ENCODE data around the gene ZNF548.

ZNF548 gene

DNA sequence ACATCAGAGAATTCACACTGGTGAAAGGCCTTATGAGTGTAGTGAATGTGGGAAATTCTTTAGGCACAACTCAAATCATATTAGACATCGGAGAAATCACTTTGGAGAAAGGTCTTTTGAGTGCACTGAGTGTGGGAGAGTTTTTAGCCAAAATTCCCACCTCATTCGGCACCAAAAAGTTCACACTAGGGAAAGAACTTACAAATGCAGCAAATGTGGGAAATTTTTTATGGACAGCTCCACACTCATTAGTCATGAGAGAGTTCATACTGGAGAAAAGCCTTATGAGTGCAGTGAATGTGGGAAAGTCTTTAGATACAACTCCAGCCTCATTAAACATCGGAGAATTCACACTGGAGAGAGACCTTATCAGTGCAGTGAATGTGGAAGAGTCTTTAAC, 31.4 kb downstream of the ZNF548 start:
- H3K4me3 ChIP-seq (ENCODE audit: low read length) = no peak overlapping the region
- no peak for TF ChIP-seq CTCF (IDR thresholded peaks at IDR 0.05; ENCODE audit: insufficient read depth, low read depth, low read length, missing control alignments)

GRCh38 chr19:57434386-57435061, 44.9 kb downstream of the ZNF548 start:
- TF ChIP-seq CTCF (IDR thresholded peaks at IDR 0.05; ENCODE audit: insufficient read depth, low read depth, low read length, missing control alignments) = no peak

More for the DNA sequence above, 31.4 kb downstream of the ZNF548 start:
- no peak for DNase-seq (ENCODE audit: low read depth)

GRCh38 chr19:57435062-57435978, 45.7 kb downstream of the ZNF548 start, which contains the start of gene ZNF749:
Gene ZNF749 (plus strand): TSS chr19:57435325. CDS start chr19:57435579, 254 bp downstream.
- peak; percentile 1 for TF ChIP-seq CTCF (IDR thresholded peaks at IDR 0.05; ENCODE audit: insufficient read depth, low read depth, low read length, missing control alignments)
- peak; percentile 99 for DNase-seq (ENCODE audit: low read depth)
- peak within 1 kb of the TSS; percentile 62 for H3K4me3 ChIP-seq (ENCODE audit: low read length)

More at GRCh38 chr19:57434386-57435061, 44.9 kb downstream of the ZNF548 start:
- DNase-seq (ENCODE audit: low read depth) = peak; percentile 21
- peak overlapping the region; percentile 62 for H3K4me3 ChIP-seq (ENCODE audit: low read length)

DNA sequence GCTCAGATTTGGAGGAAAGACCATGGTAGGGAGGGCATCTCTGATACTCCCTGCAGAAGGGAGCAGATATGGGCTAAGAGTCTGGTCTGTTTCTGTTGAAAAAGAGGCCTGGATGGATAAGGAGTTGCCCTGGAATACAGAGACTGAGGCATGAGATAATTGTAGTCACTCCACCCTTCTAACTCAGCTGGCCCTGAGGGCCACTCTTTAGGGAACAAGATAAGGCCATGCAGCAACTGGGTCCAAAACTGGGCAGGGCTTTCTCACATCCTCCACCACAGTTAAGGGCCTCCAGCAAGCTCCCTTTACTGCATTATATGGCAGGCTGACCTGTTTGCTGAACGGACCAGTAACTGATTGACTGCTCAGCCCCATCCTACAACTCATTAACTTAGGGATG, 46.8 kb downstream of the ZNF548 start:
- TF ChIP-seq CTCF (IDR thresholded peaks at IDR 0.05; ENCODE audit: insufficient read depth, low read depth, low read length, missing control alignments) = no peak
- no peak for DNase-seq (ENCODE audit: low read depth)
- peak overlapping the region; percentile 62 for H3K4me3 ChIP-seq (ENCODE audit: low read length)

DNA sequence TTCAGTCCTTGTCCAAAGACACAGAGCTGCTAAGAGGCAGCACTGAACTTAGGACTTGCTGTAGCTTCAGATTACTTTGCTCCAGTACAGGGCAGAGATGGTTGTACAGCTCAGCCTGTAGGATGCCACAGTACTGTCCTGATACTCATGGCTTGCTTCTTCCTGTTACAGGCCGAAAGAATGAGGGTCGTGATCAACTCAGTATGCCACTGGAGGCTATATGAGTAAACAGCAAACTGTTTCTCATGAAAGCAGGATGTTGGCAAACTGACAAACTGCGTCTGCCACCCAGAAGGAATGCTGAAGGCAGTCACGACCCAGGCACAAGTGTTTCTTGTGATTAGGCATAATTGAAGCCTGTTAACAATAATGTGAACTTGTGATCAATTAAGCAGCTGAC, 48.3 kb downstream of the ZNF548 start:
- no peak for TF ChIP-seq CTCF (IDR thresholded peaks at IDR 0.05; ENCODE audit: insufficient read depth, low read depth, low read length, missing control alignments)
- DNase-seq (ENCODE audit: low read depth) = peak; percentile 14
- no peak overlapping the region for H3K4me3 ChIP-seq (ENCODE audit: low read length)

- no peak overlapping the region for H3K4me3 ChIP-seq (ENCODE audit: low read length)
- no peak for DNase-seq (ENCODE audit: low read depth)
- no peak for TF ChIP-seq CTCF (IDR thresholded peaks at IDR 0.05; ENCODE audit: insufficient read depth, low read depth, low read length, missing control alignments)
Observed at GRCh38 chr19:57438925-57439324, 49.3 kb downstream of the ZNF548 start.
